ENCODE results near the gene SLCO4A1.

SLCO4A1 gene

DNA sequence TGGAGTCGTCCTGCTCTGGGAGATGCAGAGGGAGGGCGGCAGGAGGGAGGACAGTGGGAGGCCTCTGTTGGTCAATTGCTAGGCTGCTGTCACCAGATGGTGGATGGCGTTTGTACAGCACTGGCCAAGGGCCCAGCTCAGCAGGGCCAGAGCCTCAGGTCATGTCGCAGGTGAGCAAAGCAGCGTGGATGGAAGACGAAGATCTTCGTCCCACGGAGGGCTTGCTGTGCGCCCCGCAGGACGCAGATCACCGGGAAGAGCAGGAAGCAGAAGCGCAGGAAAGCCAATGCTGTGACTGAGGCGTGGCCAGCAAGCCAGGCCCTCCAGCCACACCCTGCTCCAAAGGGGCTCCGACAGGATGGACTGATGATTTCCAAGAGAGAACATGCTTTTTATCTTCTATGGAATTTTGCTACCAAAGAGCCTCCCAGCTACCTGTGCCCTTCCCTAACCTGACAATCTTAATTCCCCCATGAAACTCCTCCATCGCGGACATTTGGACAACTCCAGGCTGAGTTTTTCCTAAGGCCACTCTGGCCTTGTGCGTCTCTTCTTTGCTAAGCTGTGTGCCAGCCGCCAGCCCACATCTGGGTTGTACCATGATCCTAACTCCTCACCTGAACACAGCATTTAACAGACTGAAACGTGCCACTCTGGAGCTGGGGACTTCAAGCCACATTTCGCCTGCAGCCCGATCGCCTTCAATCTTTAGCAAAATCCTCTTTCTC is 3.5 kb upstream of the SLCO4A1 start:
- no peak for DNase-seq

DNA sequence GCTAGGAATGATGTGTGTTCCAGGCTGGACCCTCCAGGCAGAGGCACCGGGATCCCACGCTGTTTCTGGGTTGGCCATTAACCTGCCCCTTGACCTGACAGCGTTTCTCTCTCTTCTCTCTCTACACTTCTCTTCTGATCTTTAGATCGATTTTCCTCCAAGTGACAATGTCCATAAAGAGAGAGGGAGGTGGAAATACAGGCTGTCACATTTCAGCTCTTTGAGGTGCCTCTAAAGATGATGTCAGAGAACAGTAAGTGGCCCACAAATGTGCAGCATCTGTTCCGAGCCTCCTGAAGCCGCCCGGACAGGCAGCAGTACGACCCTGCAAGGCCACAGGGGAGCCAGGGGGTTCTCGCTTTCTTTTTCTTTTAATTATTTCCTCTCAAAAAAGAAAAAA is 2.5 kb upstream of the SLCO4A1 start:
- DNase-seq: no peak

DNA sequence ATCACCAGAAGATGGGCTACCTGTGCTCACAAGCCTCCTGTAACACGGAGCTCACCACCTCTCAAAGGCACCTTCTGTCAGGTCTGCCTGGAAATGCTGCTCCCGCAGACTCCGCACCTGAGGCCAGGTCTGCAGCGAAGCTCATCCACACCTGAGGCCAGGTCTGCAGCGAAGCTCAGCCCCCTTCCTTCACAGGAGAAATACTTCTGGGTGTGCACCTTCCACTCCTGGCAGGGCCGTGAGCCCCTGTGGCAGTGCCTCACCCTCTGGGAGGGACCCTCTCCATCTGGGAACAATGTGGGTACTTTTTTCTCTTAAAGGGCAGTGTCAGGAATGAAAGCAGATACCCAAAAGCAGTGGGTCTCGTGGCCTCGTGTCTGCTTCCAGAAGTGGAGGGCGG is 1.4 kb upstream of the SLCO4A1 start:
- no peak for DNase-seq

DNA sequence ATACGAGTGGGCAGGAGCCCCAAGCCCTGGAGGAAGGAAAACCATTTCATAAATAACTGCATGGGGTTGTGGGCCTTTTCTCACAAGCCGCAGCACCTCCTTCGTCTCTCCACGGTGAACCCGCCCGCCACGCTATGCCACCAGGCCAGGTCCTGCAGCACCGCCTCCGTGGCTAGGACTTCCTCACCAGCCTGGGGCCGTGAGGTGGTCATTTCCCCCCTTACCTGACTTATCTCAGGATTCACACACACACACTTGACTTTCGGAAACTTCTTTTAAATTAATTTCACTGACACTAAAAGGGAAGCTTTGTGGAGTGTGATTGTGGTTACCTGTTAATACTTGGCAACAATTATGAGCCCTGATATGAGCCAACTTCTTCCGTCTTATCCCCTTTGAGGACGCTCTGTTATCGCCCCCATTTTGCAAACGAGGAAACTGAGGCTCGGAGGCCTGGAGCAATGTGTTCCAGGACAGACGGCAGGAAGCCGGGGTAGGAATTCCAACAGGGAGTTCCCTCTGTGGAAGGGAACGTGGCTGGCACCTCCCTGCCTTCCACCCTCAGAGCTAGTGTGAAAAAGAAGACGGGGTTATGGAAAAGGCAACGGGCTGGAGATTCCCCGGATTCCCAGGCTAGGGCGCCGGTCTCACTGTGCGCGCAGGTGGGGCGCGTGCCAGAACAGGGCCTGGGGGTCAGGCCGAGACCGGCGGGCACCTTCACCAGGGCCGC is 817 bp upstream of the SLCO4A1 start:
- no peak for DNase-seq

DNA sequence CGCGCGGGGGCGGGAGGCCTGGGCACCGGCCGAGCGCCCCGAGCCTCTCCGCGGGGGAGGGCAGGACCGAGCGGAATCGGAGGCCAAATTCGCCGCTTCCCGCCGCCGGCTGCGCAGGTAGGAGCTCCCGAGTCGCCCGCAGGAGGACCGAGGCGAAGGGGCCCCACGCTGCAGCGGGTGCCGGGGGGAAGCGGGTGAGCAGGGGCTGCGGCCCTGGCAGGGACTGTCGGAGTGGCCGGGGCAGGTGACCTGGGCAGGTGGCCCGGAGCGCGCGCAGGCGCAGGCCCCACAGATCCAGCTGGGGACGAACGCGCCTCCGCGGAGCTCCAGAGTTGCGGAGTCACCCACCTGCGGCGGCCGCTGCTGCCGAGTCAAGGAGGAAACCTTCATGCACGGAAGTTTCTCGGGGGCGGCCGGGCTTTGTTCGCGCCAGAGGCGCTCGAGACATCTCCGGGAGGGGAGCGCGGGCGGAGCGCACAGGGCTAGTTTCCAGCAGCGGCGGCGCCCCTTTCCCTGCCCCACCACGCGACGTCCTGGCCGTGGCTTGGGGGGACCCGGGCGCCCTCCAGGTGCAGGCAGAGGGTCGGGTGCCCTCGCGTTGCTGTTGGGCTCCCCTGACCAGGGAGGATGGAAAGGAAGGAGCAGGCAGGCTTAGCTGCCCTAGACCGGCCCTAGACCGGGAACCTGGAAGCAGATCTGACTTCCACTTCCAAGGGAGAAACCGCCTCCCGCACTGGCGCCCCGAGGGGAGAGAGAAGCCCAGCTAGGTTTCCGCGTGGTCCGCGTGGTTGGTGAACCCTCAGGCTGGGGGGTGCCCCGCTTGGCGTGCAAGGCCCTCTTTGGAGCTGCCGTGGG is 590 bp downstream of the SLCO4A1 start:
- DNase-seq: peak; percentile 76

DNA sequence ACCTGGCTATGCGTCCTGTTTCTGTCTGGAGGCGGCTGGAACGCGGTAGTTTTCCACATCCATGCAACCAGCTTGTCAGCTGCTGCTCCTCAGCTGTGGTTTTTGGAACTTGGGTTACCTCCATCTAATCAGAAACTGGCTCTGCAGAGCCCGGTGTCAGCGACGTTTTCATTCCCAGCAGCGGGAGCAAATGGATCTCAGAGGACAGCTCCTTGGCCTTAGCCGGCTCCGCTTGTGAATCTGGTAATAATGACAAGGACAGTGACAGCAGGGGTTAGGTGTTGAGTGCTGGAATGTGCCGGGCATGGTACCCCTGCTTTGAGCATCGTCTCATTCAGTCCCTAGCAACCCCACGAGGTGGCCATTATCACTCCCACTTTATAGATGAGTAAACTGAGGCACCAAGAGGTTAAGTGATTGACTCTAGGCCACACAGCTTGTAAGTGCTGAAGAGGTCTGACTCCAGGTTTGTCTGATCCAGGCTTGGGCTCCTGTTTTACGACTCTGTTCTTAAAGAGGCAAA is 1.3 kb downstream of the SLCO4A1 start:
- DNase-seq: no peak

DNA sequence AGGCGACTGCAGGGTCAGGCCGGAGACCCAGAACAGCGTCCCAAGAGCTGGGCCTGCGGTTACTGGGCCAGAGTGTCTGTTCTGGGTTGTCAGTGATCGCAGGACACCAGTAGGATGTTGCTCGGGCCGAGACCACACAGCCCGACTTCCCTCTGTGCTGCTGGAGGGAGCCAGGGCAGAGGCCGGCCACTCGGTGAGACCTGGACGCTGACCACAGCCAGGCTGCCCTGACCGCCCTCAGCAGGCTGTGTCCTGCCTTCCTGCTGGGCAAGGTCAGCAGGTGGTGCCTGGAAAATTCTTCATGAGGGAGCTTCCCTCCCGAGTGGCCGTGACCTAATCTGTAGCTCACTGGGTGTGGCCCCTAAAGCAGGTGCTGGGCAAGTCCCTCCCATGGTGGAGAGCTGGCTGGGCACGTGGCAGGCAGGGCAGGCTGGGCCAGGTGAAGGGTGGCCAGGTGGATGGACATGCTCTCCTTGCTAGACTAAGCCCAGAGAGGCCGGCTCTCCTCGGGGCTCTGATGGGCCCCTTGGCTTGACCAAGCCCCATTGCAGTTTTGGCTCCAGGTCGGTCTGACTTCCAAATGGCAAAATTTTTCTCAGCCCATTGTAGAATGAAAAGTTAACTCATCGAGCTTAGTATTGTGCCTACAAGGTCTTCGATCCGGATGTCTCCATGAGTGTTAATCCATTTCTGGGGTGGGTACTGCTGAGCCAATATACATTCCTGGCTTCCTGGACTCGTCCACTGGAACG is 1.9 kb downstream of the SLCO4A1 start:
- no peak for DNase-seq

DNA sequence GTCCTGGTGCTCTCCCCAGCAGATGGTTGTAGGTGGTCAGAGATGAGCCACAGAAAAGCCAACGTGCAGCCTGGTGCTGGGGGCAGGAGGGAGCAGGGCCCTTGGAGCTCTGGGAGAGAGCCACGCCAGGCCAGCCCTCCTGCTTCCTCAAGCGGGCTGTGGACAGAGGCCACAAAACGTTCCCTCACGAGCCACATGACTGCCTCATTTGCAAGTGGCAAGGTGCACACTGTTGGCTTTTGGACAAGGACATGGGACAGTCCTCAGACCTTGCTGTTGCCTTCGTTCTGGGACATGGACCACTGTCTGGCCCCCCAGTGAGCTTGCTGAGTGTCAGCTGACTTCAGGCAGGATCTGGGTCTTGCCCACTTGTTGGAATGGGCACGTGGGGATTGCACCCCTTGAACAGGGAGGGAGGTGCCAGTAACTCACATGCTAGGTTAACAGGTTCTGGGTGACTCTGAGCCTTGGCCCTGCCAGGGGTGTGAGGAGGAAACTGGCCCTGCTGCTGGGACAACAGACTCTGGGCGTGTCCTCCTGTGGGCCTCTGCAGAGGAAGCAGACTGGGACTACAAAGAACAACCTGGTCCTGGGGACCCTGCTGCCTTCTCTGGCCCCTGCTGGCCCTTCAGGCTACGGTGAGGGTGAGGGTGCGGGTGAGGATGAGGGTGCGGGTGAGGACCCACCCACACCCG is 2.6 kb downstream of the SLCO4A1 start:
- DNase-seq: no peak

DNA sequence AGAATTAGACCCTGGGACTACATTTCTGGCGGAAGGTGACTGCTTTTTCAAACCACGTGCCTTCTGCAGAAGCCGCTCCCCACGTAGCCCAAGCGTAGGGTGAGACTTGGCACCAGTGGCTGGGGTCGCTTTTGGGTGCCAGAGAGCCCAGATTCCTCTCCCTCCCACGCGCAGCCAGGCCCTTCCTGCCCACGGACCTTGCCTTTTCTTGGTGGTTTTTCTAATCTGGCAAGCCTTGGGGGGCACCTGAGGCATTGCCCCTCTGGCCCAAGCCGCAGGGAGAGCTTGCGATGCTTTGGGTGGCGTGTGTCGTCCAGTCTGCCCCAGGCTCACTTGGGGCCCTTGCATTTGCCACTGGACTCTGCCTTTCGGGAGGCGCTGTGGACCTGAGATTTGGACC is 3.3 kb downstream of the SLCO4A1 start:
- DNase-seq: no peak

DNA sequence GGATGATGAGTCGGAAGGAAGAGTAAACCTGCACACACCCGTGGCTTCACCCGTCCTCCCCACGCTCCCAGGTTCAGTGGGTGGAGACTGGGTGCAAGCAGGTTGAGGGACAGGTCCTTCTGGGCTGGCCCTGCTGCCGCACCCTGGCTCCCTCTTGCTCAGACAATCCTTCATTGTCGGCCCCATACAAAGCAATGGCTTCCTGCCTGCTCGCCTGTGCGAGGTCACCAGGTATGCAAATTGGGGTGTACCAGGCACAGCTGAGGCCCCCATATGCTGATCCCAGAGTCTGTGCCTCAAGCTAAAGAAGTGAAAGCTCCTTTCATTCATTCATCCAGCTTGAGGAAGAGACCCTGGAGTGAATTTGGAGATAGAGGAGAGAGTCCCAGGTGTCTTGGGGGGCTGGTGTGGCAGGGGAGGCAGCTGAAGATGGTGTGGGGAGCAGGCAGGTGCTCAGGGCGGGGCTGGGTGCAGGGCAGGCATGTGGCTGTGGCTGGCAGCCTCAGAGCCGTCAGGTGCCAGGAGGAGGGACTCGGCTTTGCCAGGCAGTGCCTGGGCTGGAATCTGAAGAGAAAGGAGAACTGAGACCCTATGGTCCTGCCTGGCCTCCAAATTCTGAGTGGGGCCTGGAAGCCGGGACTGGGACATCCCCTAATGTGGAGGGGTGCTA is 4.7 kb downstream of the SLCO4A1 start:
- no peak for DNase-seq

DNA sequence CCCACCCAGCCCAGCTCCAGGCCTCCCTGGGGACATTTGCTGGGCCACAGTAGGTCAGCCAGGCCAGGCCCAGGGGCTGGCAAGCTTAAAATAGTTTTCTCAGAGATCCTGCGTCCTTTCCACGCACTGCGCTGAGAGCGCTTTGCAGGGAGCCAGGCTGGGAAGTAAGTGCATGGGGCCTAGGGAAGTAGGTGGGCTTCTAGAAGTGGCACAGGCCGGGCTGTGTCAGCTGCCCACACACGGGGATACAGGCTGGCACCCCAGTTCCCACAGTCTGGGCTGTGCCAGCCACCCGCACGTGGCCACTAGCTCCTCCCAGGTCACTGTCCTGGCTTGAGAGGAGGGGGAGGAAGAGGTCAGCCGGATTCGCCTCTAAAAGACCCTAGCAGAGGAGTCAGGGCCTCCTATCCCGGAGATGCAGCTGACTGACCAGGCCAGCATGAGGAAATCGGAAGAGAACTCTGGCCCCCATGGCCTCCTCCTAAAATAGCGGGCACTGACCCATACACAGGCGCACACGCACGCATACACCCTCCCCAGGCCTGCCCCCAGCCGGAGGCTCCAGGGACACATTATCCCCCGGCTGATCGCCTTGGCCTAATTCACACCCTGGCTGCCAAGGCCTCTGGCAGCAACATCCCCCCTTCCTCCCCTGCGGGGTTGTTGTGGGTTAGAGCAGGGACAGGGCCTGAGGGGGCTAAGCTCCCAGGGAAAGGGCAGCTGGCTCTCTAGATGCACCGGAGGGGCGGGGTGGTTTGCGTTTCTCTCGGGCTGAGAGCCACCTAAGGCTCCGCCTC is 5.4 kb downstream of the SLCO4A1 start:
- no peak for DNase-seq

DNA sequence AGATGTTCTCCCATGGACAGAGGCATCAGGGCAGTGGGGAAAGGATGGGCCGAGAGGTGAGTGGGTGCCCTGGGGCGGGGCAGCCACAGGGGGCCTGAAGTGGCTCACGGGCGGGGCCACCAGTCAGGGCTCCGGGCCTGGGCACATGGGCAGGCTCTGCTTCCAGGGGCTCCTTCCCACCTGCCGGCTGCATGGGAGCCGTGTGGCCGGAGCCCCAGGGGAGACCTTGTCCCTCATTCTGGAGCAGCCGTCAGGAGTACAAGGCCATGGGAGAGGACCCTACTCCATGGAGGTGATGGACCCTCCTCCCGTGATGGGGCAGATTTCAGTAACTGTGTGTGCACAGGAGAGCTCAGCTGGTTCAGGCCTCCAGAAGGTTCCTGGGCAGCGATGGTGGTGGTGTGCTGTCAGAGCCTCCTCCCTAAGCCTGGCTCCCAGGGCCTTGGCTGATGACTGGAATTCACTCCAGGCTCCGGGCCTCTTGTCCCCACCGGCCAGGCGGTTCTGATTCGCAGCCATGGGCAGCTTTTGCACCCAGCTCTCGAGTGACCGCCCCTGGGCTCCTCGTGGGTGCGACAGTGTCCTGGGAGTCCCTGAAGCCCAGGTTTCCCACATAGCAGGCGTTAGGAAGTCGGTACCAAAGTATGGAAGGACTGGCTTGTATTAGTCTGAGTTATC is 6.2 kb downstream of the SLCO4A1 start:
- no peak for DNase-seq

DNA sequence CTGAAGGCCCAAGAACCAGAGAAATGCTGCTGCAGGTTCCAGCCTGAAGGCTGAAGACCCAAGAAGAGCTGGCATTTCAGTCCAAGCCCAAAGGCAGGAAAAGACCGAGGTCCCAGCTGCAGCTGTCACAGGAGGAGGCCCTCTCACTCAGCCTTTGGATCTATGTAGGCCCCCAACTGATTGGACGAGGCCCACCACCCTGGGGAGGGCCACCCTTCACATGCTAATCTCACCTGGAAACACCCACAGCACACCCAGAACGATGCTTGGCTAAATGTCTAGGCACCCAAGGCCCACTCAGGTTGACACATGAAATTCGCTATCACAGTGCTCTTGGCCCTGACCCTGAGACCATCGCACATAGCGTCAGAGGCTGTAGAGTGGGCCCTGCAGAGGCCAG is 6.8 kb downstream of the SLCO4A1 start:
- DNase-seq: no peak

DNA sequence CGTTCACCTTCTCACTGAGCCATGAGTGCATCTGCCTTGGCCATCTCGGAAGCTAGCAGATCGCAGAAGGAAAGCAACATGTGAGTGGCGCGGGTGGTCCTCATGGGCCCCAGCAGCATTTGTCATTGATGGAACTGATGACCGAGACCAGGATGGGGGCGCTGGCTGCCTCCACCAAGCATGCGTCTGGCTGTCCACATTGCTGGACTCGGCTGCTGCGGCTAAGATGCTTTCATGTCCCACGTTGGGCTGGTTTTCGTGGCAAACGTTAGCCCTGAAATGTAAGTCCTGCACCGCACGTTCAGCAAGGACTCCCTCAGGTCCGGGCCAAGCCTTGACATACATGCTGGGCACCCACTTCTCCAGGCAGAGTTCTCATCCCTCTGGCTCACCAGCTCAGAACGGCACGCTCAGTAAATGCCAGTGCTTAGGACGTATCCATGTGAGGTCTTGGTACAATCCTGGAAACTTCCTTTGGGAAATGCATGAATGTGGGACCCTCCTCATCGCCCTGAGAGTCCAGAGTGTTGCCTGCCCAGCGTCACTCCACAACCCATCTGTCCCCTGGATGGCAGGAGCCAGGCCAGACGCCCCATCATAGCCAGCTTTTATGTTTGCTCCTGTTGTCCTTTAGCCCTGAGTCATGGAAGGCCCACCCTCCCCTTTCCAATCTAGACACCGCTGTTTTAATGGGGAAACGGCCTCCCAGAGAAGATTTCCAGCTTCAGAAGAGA is 8.4 kb downstream of the SLCO4A1 start:
- DNase-seq: no peak

DNA sequence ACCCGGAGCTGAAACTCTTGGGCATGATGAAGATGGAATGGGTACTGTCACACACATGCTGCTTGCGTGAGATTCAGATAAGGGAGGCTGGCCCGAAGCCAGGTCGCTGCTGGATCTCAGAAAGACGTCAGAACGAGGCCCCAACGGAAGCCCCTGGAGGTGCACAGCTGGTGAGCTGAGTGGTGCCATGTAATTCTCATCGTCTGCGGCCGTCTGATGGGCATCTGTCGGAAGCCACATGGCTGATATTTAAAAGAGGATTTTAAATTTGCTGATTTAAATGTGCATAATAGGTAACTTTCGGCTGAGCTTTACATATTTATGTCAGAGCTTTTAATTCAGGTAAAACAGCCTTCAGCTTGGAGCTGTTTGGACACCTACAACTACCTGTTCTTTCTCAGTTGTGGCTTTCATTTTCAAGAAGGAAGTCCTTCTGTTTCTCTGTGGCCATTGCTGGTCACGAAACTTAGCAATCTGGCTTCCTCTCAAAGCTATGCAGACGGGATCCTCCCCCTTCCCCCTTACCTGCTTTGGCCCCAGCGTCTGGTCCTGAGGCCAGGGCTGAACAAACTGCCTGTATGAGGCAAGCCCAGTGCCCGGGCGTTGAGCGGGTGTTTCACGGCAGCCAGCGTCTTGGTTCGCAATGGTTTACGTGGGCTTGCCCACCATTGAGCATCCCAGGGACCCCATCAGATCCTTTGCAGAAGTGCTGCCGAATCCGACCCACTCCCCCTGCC is 9.2 kb downstream of the SLCO4A1 start:
- no peak for DNase-seq

DNA sequence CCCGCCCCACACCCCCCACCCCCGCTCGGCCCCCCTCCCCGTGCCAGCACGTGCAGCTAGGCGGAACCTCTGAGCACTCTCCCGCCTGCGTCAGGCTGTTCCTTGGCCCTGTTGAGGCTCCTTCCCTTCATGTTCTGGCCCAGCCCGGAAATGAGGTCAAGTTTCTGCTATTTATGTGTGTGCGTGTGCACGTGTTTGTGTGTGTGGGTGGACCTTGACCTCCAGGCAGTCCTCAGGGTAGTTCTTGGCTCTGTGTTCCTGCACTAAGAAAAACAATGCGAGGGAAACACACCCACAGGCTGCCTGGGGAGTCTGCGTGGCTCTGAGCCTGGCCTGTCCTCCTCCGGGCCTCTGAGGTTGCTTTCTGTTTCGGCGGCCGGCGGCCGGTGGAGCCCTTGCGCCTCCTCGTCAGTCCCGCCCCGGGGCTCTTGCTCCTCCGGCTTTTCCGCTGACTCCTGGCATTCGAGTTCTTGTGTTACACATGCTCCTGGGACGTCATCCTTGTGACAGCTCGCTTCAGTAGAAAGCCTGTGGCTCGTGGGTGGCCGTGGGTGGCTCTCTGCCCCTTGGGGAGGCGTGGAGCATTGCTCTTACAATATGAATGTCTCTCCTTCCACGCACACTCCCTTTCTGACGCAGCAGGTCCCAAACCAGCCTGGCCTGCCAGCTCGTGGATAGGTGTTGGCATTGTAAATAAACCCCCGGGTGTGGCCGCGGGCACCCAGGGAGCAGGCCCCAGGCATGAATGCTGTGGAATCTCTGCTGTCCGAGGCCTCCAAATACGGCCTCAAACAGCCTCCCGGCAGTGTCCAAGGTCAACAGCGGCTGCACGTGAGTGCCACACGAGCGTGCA is 10.0 kb downstream of the SLCO4A1 start:
- peak; percentile 88 for DNase-seq

DNA sequence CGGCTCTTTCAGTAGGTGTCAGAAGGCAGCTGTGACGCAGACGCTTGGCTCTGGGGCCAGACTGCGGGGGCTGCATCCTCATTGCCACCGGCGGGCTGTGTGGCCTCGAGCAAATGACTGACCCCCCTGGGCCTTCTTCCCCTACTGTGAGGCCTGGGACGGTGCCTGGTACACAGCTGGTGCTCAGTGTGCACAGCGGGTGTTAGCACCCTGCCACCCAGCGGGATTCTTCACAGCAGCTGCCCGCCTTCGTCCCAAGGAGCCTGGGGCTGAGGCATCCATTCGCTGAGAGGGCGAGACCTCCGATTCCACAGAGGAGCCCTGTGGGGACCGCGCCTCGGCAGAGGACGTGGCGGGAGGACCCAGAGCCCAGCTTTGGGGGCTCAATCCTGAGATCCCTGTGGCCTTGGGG is 10.6 kb downstream of the SLCO4A1 start:
- no peak for DNase-seq

All from right kidney (tissue), 1 donor.